Kidney (tissue), 14 donors: ENCODE data around the gene GPSM1. TPM values are rescaled to one million over a fixed set of nuclear protein-coding genes. Genes with fewer than 3 reads are reported as not detected.

Experiments used
- DNase-seq, 5 donors: peaks; one replicate each; pipeline ENCODE4 v3.0.0-alpha.2; 2013 to 2020
- FAIRE-seq: peaks from 2 replicates; lab custom pipeline; 2012; peaks lifted over from hg19 to GRCh38; lab: Jason Lieb, UNC
- H3K27ac ChIP-seq, 2 donors: one replicate each; pipeline ENCODE4 v1.7.0; 2013; ENCODE audit warnings: low read depth in 2 of 2, low read length in 2 of 2, inconsistent platforms in 1 of 2
- H3K27me3 ChIP-seq: one replicate; pipeline ENCODE4 v1.7.1; 2013; ENCODE audit warnings: low read length, inconsistent platforms; ENCODE audit not compliant: control insufficient read depth, insufficient read depth
- H3K36me3 ChIP-seq, 3 donors: one replicate each; pipeline versions ENCODE4 v1.7.0 to v1.7.1; 2013; ENCODE audit warnings: low read length in 3 of 3, control low read depth in 1 of 3, inconsistent platforms in 1 of 3; ENCODE audit not compliant: insufficient read depth in 3 of 3, control insufficient read depth in 2 of 3
- H3K4me1 ChIP-seq, 3 donors: one replicate each; pipeline versions ENCODE4 v1.7.0 to v1.7.1; 2013; ENCODE audit warnings: low read length in 3 of 3, inconsistent platforms in 1 of 3, low read depth in 1 of 3; ENCODE audit not compliant: control insufficient read depth in 2 of 3, insufficient read depth in 2 of 3
- H3K4me3 ChIP-seq, 3 donors: one replicate each; pipeline versions ENCODE4 v1.7.0 to v1.8.1; 2013; ENCODE audit warnings: low read length in 3 of 3, control low read depth in 1 of 3, inconsistent platforms in 1 of 3
- H3K9ac ChIP-seq, 3 donors: one replicate each; pipeline versions ENCODE4 v1.7.0 to v1.7.1; 2013; ENCODE audit warnings: low read length in 3 of 3, control low read depth in 1 of 3, inconsistent platforms in 1 of 3
- H3K9me3 ChIP-seq, 3 donors: one replicate each; pipeline versions ENCODE4 v1.7.0 to v1.7.1; 2013; ENCODE audit warnings: low read length in 3 of 3, control low read depth in 1 of 3, inconsistent platforms in 1 of 3; ENCODE audit not compliant: control insufficient read depth in 2 of 3, insufficient read depth in 1 of 3
- intact Hi-C: fragments of 100-400 bp; cut with DNase I; formaldehyde crosslinking; loops from one replicate; pipeline ENCODE4 v1.11.1; 2022
- polyA plus RNA-seq: library from polyadenylated mRNA; stranded (reverse); fragments of 350-450 nt; fragmentation: Illumina TruSeq; extraction: RNeasy Lipid Tissue Mini Kit (QIAGEN cat#74804); gene quantifications from one replicate; pipeline ENCODE4 v1.2.3, GENCODE V29; 2014; ENCODE audit warnings: low read depth, low replicate concordance; ENCODE audit not compliant: insufficient read depth
- total RNA-seq: library from RNA; stranded (reverse); fragmentation: NEBNext Ultra II Directional; extraction: Animal tissue kit (Norgen Biotek cat#: 25700); gene quantifications from one replicate; pipeline ENCODE4 v1.2.1, GENCODE V29; 2021
- TF ChIP-seq, protein P1 (sequence below): IDR thresholded peaks from 3 replicates; pipeline ENCODE4 v1.5.1; 2012; ENCODE audit warnings: mild to moderate bottlenecking, moderate library complexity, borderline replicate concordance; ENCODE audit not compliant: insufficient read depth; ENCODE audit errors: extremely low read depth
- donor health status: control.
- donor health status: control.
- donor health status: control.
- donor health status: control.
- donor health status: control.
- donor health status: DM: yes; HTN: yes; CAD: no.
- donor health status: Normal renal cell carcinoma (clear cell type).

GPSM1 gene
- total and polyA plus RNA-seq, 2 donors from 2014 or later = 11.6 to 11.9 TPM

DNA sequence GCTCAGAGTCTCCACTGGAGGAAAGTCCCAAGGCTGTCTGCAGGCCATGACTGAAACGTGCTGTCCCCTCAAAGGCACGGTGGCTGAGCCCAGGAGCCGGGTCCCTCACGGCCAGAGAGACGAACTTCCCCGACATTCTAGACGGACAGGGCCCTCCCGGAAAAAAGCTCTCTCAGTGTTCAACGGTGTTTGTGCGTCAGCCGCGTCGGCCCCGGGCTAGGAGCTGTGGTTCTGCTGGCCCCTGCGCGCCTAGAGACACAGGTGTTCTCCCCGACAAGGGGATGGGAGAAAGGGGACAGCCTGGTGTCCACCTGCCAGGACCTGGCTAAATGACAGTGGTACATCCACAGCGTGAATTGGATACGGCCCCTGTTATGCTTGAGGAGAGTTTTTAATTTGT, 5.8 kb upstream of the GPSM1 start:
- TF ChIP-seq, protein P1, sequence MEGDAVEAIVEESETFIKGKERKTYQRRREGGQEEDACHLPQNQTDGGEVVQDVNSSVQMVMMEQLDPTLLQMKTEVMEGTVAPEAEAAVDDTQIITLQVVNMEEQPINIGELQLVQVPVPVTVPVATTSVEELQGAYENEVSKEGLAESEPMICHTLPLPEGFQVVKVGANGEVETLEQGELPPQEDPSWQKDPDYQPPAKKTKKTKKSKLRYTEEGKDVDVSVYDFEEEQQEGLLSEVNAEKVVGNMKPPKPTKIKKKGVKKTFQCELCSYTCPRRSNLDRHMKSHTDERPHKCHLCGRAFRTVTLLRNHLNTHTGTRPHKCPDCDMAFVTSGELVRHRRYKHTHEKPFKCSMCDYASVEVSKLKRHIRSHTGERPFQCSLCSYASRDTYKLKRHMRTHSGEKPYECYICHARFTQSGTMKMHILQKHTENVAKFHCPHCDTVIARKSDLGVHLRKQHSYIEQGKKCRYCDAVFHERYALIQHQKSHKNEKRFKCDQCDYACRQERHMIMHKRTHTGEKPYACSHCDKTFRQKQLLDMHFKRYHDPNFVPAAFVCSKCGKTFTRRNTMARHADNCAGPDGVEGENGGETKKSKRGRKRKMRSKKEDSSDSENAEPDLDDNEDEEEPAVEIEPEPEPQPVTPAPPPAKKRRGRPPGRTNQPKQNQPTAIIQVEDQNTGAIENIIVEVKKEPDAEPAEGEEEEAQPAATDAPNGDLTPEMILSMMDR = no peak

DNA sequence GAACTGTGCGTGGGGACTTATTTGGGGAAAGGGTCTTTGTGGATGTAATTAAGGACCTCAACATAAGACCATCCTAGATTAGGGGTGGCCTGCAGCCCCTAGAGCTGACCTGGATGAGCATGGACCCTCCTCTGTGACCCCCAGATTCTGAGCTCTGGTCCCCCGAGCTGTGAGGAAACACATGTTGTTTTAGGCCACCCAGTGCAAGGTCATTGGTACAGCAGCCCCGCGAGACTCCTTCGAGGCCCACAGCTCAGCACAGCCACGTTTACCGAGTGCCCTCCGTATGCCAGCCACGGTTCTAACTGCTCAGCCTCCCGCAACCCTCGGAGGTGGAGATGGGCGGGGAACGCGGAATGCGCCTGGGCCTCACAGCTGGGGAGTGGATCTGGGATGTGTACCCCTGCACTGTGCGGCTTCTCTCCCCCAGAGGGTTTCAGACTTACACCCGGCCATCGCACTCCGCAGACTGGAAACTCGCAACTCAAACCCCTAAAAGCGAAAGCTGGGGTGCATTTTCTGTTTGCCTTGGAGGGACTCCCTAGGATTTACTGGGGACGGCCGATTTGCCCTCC, 4.5 kb upstream of the GPSM1 start:
- peak in 1 of 5 donors; percentile 52 for DNase-seq

More for the DNA sequence above, 5.8 kb upstream of the GPSM1 start:
- H3K36me3 ChIP-seq = no peaks in the 10 kb centered on the region
- FAIRE-seq (no peak), DNase-seq (peak in 1 of 5 donors; percentile 41)
- intact Hi-C loops = no loop called here
- no peak overlapping the region for H3K27ac ChIP-seq
- peaks cover 0 to 2% (median 0%) of the 10 kb centered on the region in 3 donors for H3K4me1 ChIP-seq
- no peak overlapping the region for H3K4me3 ChIP-seq
- no peaks in the 10 kb centered on the region for H3K9me3 ChIP-seq
- no peak overlapping the region for H3K9ac ChIP-seq
- no peaks in the 10 kb centered on the region for H3K27me3 ChIP-seq

GRCh38 chr9:136323371-136323789, 4.0 kb upstream of the GPSM1 start:
- no peak overlapping the region for H3K9ac ChIP-seq
- no peaks in the 10 kb centered on the region for H3K36me3 ChIP-seq
- intact Hi-C loops = no loop called here
- peak in 1 of 5 donors; percentile 62 for DNase-seq
- peaks cover 0 to 9% (median 0%) of the 10 kb centered on the region in 3 donors for H3K4me1 ChIP-seq
- H3K9me3 ChIP-seq = no peaks in the 10 kb centered on the region
- no peak overlapping the region for H3K27ac ChIP-seq
- no peak overlapping the region for H3K4me3 ChIP-seq
- no peaks in the 10 kb centered on the region for H3K27me3 ChIP-seq
- TF ChIP-seq, protein P1 = no peak
- FAIRE-seq = no peak

More for the DNA sequence above, 4.5 kb upstream of the GPSM1 start:
- no peaks in the 10 kb centered on the region for H3K36me3 ChIP-seq
- H3K4me1 ChIP-seq = peaks cover 0 to 4% (median 0%) of the 10 kb centered on the region in 3 donors
- no peak for FAIRE-seq
- no peak overlapping the region for H3K27ac ChIP-seq
- H3K9me3 ChIP-seq = no peaks in the 10 kb centered on the region
- H3K4me3 ChIP-seq = no peak overlapping the region
- H3K9ac ChIP-seq = no peak overlapping the region
- TF ChIP-seq, protein P1 = no peak
- intact Hi-C loops = no loop called here
- no peaks in the 10 kb centered on the region for H3K27me3 ChIP-seq
